ENCODE results near the gene ISCU.

DNA sequence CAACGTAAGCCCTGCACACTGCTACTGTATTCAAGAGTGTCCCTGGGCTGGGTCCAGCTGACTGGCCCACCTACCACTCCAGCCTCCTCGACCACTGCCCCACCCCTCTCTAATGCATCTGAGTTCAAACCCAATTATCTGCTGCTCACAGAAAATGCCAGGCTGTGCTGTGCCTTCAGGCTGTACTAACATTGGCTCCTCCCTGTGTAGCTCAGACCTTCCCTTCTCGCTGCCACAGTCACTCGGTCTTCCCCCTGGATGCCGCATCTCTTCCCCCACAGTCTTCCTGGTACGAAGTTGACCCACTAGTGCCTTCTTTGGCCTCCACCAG, 35.3 kb upstream of the ISCU start:
- TF ChIP-seq GATA2 (IDR thresholded peaks at IDR 0.05; ENCODE audit: low read depth, low read length) (no peak), GATA3 (IDR thresholded peaks at IDR 0.05; ENCODE audit: low read depth, low read length) (no peak)
